Calu3 (cell line): ENCODE results near the gene ZNF226. TPM values are rescaled to one million over a fixed set of nuclear protein-coding genes. Genes with fewer than 3 reads are reported as not detected.
"Not testable (repeated sequence)": the region's sequence is repeated elsewhere in the genome, so short reads cannot be mapped to it uniquely, and the experiment has no call there.

Source experiments
- Bru-seq: library from RNA; stranded (reverse); fragments of 400-500 nt; gene quantifications from one replicate; lab custom pipeline; 2021; lab: Mats Ljungman, UMichigan
- BruChase-seq, 2 experiments: library from RNA; stranded (reverse); fragments of 400-500 nt; gene quantifications; one replicate each; lab custom pipeline; 2021; lab: Mats Ljungman, UMichigan
- BruUV-seq: library from RNA; stranded (reverse); fragments of 400-500 nt; replicated peaks from 2 replicates; lab custom pipeline; 2021; lab: Mats Ljungman, UMichigan
- CTCF ChIA-PET: fragments of 300-600 bp; sonication (Branson Sonifier 250); formaldehyde crosslinking; loops from one replicate; lab custom pipeline; 2022; ENCODE audit warnings: antibody characterized with exemption; lab: Charles Lee
- DNase-seq: peaks from one replicate; pipeline ENCODE4 v3.0.0; 2022
- H3K27ac Mint-ChIP-seq: one replicate; pipeline ENCODE4 v1.8.0; 2022; ENCODE audit warnings: mixed read lengths; ENCODE audit not compliant: unreplicated experiment
- H3K27me3 Mint-ChIP-seq: one replicate; pipeline ENCODE4 v1.8.0; 2022; ENCODE audit warnings: mixed read lengths; ENCODE audit not compliant: unreplicated experiment
- H3K36me3 Mint-ChIP-seq: one replicate; pipeline ENCODE4 v1.8.0; 2022; ENCODE audit warnings: mild to moderate bottlenecking, moderate library complexity, mixed read lengths; ENCODE audit not compliant: insufficient read depth, unreplicated experiment
- H3K4me1 Mint-ChIP-seq: one replicate; pipeline ENCODE4 v1.8.0; 2022; ENCODE audit warnings: mild to moderate bottlenecking, low read depth, mixed read lengths; ENCODE audit not compliant: unreplicated experiment
- H3K4me3 Mint-ChIP-seq: one replicate; pipeline ENCODE4 v1.8.0; 2022; ENCODE audit warnings: mild to moderate bottlenecking, low read depth, moderate library complexity, mixed read lengths; ENCODE audit not compliant: unreplicated experiment
- H3K9me3 Mint-ChIP-seq: one replicate; pipeline ENCODE4 v1.8.0; 2022; ENCODE audit warnings: low read depth, mixed read lengths; ENCODE audit not compliant: unreplicated experiment
- intact Hi-C: fragments of 100-400 bp; cut with micrococcal nuclease; formaldehyde crosslinking; loops from one replicate; pipeline ENCODE4 v1.10.0; 2022; ENCODE audit not compliant: unreplicated experiment
- long read RNA-seq: library from polyadenylated mRNA; stranded (forward); transcript quantifications from one replicate; pipeline ENCODE4 v2.0.0, GENCODE V29; 2022
- total RNA-seq: library from RNA; stranded (reverse); gene quantifications from 2 replicates; pipeline ENCODE4 v1.2.3, GENCODE V29; 2022
- TF ChIP-seq, protein P1 (sequence below): fragments of 200-600 bp; IDR thresholded peaks from one replicate; pipeline ENCODE4 v1.8.0; 2022; ENCODE audit warnings: antibody characterized with exemption; ENCODE audit not compliant: unreplicated experiment

ZNF226 gene
- total RNA-seq (25.0 and 25.6 TPM in 2 replicates), Bru-seq, nascent RNA (percentile 88 among the genes with signal in this experiment), BruChase-seq, experiment 1, labeled RNA remaining after a 6-hour chase (percentile 87 among the genes with signal in this experiment), BruChase-seq, experiment 2, labeled RNA remaining after a 2-hour chase (percentile 80 among the genes with signal in this experiment)
- long read RNA-seq, full-length matches to known transcripts = 17 of 29 reads
- long read RNA-seq, partial matches to known transcripts = 4 of 29 reads
- long read RNA-seq, other reads (novel, unspliced or antisense) = 8 of 29 reads

DNA sequence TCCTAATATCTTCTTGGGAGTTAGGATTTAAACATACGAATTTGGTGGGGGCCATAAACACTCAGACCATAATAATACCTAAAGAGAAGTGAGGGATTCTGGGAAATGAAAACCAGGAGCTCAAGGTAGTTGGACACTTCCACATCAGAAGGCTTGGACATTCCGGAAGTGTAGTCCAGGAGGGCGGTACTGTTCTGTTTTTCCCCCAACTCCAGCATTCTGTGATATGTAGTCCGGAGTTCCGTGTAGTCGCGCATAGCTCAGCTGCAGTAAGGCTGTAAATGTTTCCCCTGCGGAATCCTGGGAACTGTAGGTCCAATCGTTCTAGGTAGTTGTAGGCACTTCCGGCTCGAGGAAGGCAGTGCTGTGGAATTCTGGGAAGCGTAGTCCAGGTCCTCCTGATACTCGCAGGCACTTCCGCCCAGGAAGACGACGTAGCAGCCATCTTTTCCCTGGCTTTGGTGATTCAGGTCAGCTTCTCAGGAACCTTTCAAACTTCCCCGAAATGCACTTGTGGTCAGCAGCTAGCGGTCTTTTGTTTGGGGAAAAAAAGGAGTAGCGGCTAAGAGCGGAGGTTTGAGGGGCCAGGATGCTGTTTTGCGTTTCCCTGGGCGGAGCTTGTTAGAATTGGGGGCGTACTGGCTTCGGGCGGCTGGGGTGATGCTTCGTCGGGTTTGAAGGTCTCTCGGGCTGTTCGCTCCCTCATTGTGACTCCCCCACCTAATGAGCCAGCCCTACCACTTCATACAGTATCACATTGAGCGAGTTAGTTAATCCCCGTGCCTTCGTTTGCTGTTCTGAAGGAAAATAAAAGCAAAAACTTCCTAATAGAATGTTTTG is at the start of gene ZNF226:
Gene ZNF226, plus strand, starts transcription at position 428 of the 840 bp plus-strand sequence. CDS start 4,981 bp downstream, outside the sequence.
- H3K9me3 Mint-ChIP-seq = peaks cover 11% of the 10 kb centered on the region
- H3K36me3 Mint-ChIP-seq = peaks cover 58% of the 10 kb centered on the region
- H3K4me3 Mint-ChIP-seq = peak within 1 kb of the TSS; percentile 96
- TSS peak; percentile 50 for BruUV-seq
- intact Hi-C loops = loop anchor here (1.0 kb wide), 1 partner anchor 42 kb away; no protein-coding TSS in a partner anchor
- peak; percentile 91 for DNase-seq
- H3K27ac Mint-ChIP-seq = peak within 1 kb of the TSS; percentile 95
- no peaks in the 10 kb centered on the region for H3K27me3 Mint-ChIP-seq
- CTCF ChIA-PET = interaction anchor here (0.5 to 1.3 kb wide), 8 partner anchors 23 to 338 kb away, joined by 3 to 10 read pairs (median 4); partner anchors contain the start of genes ZNF180, ZNF227, ZNF233 and ZNF283
- TF ChIP-seq, protein P1, sequence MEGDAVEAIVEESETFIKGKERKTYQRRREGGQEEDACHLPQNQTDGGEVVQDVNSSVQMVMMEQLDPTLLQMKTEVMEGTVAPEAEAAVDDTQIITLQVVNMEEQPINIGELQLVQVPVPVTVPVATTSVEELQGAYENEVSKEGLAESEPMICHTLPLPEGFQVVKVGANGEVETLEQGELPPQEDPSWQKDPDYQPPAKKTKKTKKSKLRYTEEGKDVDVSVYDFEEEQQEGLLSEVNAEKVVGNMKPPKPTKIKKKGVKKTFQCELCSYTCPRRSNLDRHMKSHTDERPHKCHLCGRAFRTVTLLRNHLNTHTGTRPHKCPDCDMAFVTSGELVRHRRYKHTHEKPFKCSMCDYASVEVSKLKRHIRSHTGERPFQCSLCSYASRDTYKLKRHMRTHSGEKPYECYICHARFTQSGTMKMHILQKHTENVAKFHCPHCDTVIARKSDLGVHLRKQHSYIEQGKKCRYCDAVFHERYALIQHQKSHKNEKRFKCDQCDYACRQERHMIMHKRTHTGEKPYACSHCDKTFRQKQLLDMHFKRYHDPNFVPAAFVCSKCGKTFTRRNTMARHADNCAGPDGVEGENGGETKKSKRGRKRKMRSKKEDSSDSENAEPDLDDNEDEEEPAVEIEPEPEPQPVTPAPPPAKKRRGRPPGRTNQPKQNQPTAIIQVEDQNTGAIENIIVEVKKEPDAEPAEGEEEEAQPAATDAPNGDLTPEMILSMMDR = no peak
- H3K4me1 Mint-ChIP-seq = peaks cover 8% of the 10 kb centered on the region

DNA sequence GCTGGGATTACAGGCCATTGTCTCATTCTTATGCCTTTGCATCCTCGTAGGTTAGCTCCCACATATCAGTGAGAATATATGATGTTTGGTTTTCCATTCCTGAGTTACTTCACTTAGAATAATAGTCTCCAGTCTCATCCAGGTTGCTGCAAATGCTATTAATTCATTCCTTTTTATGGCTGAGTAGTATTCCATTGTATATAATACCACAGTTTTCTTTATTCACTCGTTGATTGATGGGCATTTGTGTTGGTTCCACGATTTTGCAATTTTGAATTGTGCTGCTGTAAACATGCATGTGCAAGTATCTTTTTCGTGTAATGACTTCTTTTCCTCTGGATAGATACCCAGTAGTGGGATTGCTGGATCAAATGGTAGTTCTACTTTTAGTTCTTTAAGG is 43.7 kb upstream of the ZNF226 start:
- H3K4me3 Mint-ChIP-seq, intact Hi-C loops, BruUV-seq, H3K4me1 Mint-ChIP-seq, H3K27ac Mint-ChIP-seq, H3K27me3 Mint-ChIP-seq, DNase-seq, CTCF ChIA-PET: not testable (repeated sequence)
- Mint-ChIP-seq H3K36me3 (peaks cover 15% of the 10 kb centered on the region), H3K9me3 (peaks cover 18% of the 10 kb centered on the region)

DNA sequence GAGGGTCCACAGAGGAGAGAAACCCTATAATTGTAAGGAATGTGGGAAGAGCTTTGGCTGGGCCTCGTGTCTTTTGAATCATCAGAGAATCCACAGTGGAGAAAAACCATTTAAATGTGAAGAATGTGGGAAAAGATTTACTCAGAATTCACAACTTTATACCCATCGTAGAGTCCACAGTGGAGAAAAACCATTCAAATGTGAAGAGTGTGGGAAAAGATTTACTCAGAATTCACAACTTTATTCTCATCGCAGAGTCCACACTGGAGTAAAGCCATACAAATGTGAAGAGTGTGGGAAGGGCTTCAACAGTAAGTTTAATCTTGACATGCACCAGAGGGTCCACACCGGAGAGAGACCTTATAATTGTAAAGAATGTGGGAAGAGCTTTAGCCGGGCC is 32.9 kb upstream of the ZNF226 start:
- CTCF ChIA-PET = no interaction called here
- no peak overlapping the region for H3K4me3 Mint-ChIP-seq
- DNase-seq = no peak
- no peaks in the 10 kb centered on the region for H3K4me1 Mint-ChIP-seq
- no TSS peak for BruUV-seq
- H3K36me3 Mint-ChIP-seq = no peaks in the 10 kb centered on the region
- H3K9me3 Mint-ChIP-seq = peaks cover 7% of the 10 kb centered on the region
- intact Hi-C loops = no loop called here
- H3K27me3 Mint-ChIP-seq = no peaks in the 10 kb centered on the region
- H3K27ac Mint-ChIP-seq = no peak overlapping the region
- TF ChIP-seq, protein P1 = no peak

DNA sequence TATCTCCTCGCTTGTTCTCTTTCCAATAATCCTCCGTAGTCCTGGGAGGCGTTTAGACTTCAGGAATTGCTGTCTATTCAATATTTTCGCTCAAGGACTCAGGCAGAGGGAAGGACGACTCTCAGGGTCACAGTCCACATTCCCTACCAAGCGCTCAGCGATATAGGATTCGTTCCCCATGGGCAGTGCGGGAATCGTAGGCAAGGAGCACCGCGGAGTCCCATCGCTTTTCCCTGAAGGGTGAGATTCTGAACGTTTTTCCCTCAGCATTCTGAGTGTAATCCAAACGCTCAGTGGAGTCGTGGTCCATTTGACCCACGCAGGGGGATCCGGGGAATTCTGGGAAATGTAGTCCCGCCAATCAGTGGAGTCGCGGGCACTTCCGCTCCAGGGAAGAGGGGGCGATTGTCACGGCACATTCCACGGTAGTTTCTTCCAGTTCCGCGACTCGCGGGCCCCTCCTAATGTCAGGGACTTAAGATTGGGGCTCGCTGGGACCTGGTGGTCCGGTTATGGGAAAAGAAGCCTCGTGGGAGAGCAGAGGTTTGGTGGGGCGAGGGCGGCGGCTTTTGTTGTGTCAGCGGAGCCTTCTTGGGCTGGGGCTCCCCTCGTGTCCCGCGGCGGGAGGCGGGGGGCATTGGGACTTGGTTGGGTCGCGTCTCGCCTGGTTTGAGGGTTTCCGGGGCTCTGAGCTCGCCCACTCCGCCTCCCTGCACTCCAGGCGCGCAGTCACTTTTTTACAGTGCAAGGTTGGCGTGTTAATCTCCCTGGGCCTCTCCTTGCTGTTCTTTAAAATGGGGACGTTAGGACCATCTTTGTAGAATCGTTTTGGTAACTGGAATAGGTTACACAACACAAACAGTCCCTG is 23.5 kb upstream of the ZNF226 start, which contains the start of gene ZNF234:
Gene ZNF234, plus strand, starts transcription at position 364 of the 868 bp plus-strand sequence. CDS start 3,079 bp downstream, outside the sequence.
- Mint-ChIP-seq H3K36me3 (peaks cover 17% of the 10 kb centered on the region), H3K4me1 (peaks cover 7% of the 10 kb centered on the region), H3K4me3 (peak within 1 kb of the TSS; percentile 85), H3K27ac (peak within 1 kb of the TSS; percentile 51), H3K9me3 (peaks cover 2% of the 10 kb centered on the region), H3K27me3 (no peaks in the 10 kb centered on the region)
- intact Hi-C loops = no loop called here
- TF ChIP-seq, protein P1 = no peak
- CTCF ChIA-PET = interaction anchor here (1.4 kb wide), 1 partner anchor 23 kb away, joined by 4 read pairs; the partner anchor contains the start of gene ZNF226
- no TSS peak for BruUV-seq
- DNase-seq = peak; percentile 79
